DOHH2 (cell line): ENCODE results near the gene DCK.

Source experiments
- H3F3A ChIP-seq: fragments of 200-600 bp; sonication (generic), shearing (Covaris generic); 2 replicates; pipeline ENCODE4 v1.6.0; 2016; ENCODE audit warnings: antibody characterized with exemption, mild to moderate bottlenecking; ENCODE audit not compliant: control insufficient read depth, insufficient read depth
- H3K27ac ChIP-seq: fragments of 200-600 bp; sonication (generic); 2 replicates; pipeline ENCODE4 v1.5.1; 2014; ENCODE audit warnings: low read depth, mild to moderate bottlenecking, low read length, moderate library complexity
- H3K27me3 ChIP-seq: fragments of 200-600 bp; sonication (generic); 2 replicates; pipeline ENCODE4 v1.6.1; 2014; ENCODE audit warnings: mild to moderate bottlenecking, low read length, mixed read lengths; ENCODE audit not compliant: control insufficient read depth
- H3K36me3 ChIP-seq: fragments of 200-600 bp; sonication (generic); 2 replicates; pipeline ENCODE4 v1.6.1; 2014; ENCODE audit warnings: mild to moderate bottlenecking, low read length, moderate library complexity, mixed read lengths; ENCODE audit not compliant: control insufficient read depth
- H3K4me1 ChIP-seq: fragments of 200-600 bp; sonication (generic); 2 replicates; pipeline ENCODE4 v1.6.1; 2014; ENCODE audit warnings: mild to moderate bottlenecking, low read length, mixed read lengths; ENCODE audit not compliant: control insufficient read depth
- H3K4me2 ChIP-seq: fragments of 200-600 bp; sonication (generic); 2 replicates; pipeline ENCODE4 v1.6.0; 2014; ENCODE audit warnings: mild to moderate bottlenecking, low read length, moderate library complexity
- H3K4me3 ChIP-seq: fragments of 200-600 bp; sonication (generic); 2 replicates; pipeline ENCODE4 v1.5.1; 2014; ENCODE audit warnings: mild to moderate bottlenecking, low read length, mixed read lengths
- H3K79me2 ChIP-seq: fragments of 200-600 bp; sonication (generic); 2 replicates; pipeline ENCODE4 v1.6.1; 2014; ENCODE audit warnings: mild to moderate bottlenecking, low read length, mixed read lengths; ENCODE audit not compliant: control insufficient read depth
- H3K9me2 ChIP-seq: fragments of 200-600 bp; sonication (generic); replicated peaks from 2 replicates; pipeline ENCODE4 v1.6.1; 2014; ENCODE audit warnings: mild to moderate bottlenecking, low read length, mixed read lengths; ENCODE audit not compliant: control insufficient read depth
- H3K9me3 ChIP-seq: fragments of 200-600 bp; sonication (generic); 2 replicates; pipeline ENCODE4 v1.6.1; 2014; ENCODE audit warnings: antibody characterized with exemption, low read length, mixed read lengths; ENCODE audit not compliant: control insufficient read depth, insufficient read depth
- H4K20me1 ChIP-seq: fragments of 200-600 bp; sonication (generic); 2 replicates; pipeline ENCODE4 v1.6.0; 2014; ENCODE audit warnings: low read depth, mild to moderate bottlenecking, antibody characterized with exemption, low read length, moderate library complexity; ENCODE audit not compliant: control insufficient read depth, insufficient read depth
- EZH2phosphoT487 ChIP-seq: fragments of 200-600 bp; sonication (generic); IDR thresholded peaks from 2 replicates; pipeline ENCODE4 v1.6.1; 2017; ENCODE audit warnings: borderline replicate concordance, mild to moderate bottlenecking, antibody characterized with exemption, low read length, moderate library complexity, mixed read lengths
- TF ChIP-seq, protein P1 (sequence below): fragments of 200-600 bp; sonication (generic); IDR thresholded peaks from one replicate; pipeline ENCODE4 v1.5.1; 2014; ENCODE audit warnings: antibody characterized with exemption, mild to moderate bottlenecking, low read depth, low read length; ENCODE audit not compliant: poor library complexity, severe bottlenecking

The DCK gene

GRCh38 chr4:71074452-71075299 lies 81.2 kb downstream of the DCK start:
- H3K27ac ChIP-seq, result no peak overlapping the region

More at GRCh38 chr4:71074452-71075299, 81.2 kb downstream of the DCK start:
- H3K4me3 ChIP-seq, result no peak overlapping the region
- no peaks in the 10 kb centered on the region for H3K9me2 ChIP-seq
- H3K4me2 ChIP-seq, result no peak overlapping the region
- TF ChIP-seq EZH2phosphoT487, result no peak
- TF ChIP-seq, protein P1, sequence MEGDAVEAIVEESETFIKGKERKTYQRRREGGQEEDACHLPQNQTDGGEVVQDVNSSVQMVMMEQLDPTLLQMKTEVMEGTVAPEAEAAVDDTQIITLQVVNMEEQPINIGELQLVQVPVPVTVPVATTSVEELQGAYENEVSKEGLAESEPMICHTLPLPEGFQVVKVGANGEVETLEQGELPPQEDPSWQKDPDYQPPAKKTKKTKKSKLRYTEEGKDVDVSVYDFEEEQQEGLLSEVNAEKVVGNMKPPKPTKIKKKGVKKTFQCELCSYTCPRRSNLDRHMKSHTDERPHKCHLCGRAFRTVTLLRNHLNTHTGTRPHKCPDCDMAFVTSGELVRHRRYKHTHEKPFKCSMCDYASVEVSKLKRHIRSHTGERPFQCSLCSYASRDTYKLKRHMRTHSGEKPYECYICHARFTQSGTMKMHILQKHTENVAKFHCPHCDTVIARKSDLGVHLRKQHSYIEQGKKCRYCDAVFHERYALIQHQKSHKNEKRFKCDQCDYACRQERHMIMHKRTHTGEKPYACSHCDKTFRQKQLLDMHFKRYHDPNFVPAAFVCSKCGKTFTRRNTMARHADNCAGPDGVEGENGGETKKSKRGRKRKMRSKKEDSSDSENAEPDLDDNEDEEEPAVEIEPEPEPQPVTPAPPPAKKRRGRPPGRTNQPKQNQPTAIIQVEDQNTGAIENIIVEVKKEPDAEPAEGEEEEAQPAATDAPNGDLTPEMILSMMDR, result no peak
- no peaks in the 10 kb centered on the region for H3K36me3 ChIP-seq
- no peaks in the 10 kb centered on the region for H3K9me3 ChIP-seq
- no peaks in the 10 kb centered on the region for H3K79me2 ChIP-seq
- no peaks in the 10 kb centered on the region; the same call in 1 of the 2 replicates for H3K27me3 ChIP-seq
- no peaks in the 10 kb centered on the region for H4K20me1 ChIP-seq
- H3K4me1 ChIP-seq, result 0 out of 2 replicates have a peak, but pooled peaks cover 2% of the 10 kb centered on the region
- no peaks in the 10 kb centered on the region for H3F3A ChIP-seq
